Skeletal muscle tissue (tissue), 4 donors: ENCODE measurements around the gene STAG3. TPM values are rescaled to one million over a fixed set of nuclear protein-coding genes. Genes with fewer than 3 reads are reported as not detected.
"Not testable (repeated sequence)": the region's sequence is repeated elsewhere in the genome, so short reads cannot be mapped to it uniquely, and the experiment has no call there.

Source experiments
- H3K27ac ChIP-seq: one replicate; pipeline ENCODE4 v1.7.0; 2013; ENCODE audit warnings: mild to moderate bottlenecking, low read depth, low read length, inconsistent platforms
- H3K27me3 ChIP-seq, 3 donors: one replicate each; pipeline ENCODE4 v1.7.0; 2013; ENCODE audit warnings: low read length in 3 of 3; ENCODE audit not compliant: control insufficient read depth in 3 of 3, insufficient read depth in 3 of 3
- H3K36me3 ChIP-seq, 3 donors: one replicate each; pipeline ENCODE4 v1.7.0; 2013; ENCODE audit warnings: low read length in 3 of 3; ENCODE audit not compliant: control insufficient read depth in 3 of 3, insufficient read depth in 3 of 3
- H3K4me1 ChIP-seq, 3 donors: one replicate each; pipeline ENCODE4 v1.7.0; 2013; ENCODE audit warnings: low read length in 3 of 3, mild to moderate bottlenecking in 3 of 3; ENCODE audit not compliant: control insufficient read depth in 3 of 3, insufficient read depth in 3 of 3
- H3K4me3 ChIP-seq, 3 donors: one replicate each; pipeline ENCODE4 v1.7.0; 2013; ENCODE audit warnings: low read length in 3 of 3
- H3K9ac ChIP-seq, 3 donors: one replicate each; pipeline ENCODE4 v1.7.0; 2013; ENCODE audit warnings: low read length in 3 of 3, mild to moderate bottlenecking in 3 of 3, moderate library complexity in 2 of 3, low read depth in 1 of 3
- H3K9me3 ChIP-seq, 3 donors: one replicate each; pipeline ENCODE4 v1.7.0; 2013; ENCODE audit warnings: low read length in 3 of 3; ENCODE audit not compliant: control insufficient read depth in 3 of 3
- total RNA-seq: library from RNA; depleted of rRNA; stranded (reverse); fragments of >200 nt; gene quantifications from one replicate; pipeline ENCODE4 v1.2.3, GENCODE V29; 2014
- donor health status: Osteomylitis.

Gene STAG3
- total RNA-seq: 0.52 TPM

DNA sequence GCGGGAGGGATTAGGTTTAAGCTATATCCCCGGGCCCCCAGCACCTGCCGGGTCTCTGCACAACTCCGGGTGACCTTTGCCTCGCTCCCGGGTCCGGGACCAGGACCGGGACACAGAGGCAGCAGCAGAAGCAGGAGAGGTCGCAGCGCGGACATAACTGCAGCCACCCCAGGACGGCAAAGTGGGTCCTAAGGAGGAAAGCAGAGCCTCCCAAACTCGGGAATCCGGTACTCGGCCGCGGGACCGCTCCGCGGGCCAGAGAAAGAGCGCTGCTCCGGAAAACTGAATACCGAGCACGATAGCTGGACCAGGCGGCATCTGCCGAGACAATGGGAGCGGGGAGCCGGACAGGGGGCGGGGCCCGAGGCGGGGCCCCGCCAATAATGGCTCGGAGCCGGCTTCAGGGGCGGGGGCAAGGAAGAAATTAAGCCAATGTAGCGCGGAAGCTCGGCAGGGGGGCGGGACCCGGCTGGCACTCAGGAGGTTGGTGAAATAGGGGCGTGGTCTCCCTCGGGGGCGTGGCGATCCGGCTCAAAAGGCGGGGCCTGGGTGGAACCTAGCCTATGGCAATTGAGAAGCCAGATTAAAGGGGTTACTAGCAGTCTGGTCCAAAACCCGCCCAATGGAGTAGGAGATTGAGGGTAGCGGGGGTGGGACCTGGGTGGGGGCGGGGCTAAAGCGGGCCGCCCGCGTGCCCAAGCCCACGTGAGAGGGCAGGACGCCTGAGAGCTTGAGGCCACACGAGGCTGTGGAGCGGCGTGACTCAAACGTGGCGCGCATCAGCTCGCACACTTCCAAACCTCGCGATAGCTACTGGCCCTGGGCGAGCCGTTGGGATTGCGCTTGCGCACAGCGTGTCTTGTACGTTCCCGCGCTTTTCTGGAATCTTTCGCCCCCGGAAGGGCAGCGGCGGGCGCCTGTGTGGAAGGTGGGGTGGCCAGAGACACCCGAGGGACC lies at the start of gene STAG3, which contains the start of gene GPC2:
Gene STAG3, plus strand, starts transcription at position 874 of the 957 bp plus-strand sequence. CDS start 2,639 bp downstream, outside the sequence.
Gene GPC2, minus strand, starts transcription at position 337 of the 957 bp plus-strand sequence. Its CDS starts 182 bp downstream, at position 155.
- H3K27me3 ChIP-seq: peaks cover 0 to 44% (median 3%) of the 10 kb centered on the region in 3 donors
- no peaks in the 10 kb centered on the region for H3K9me3 ChIP-seq
- peak within 1 kb of the TSS in 2 of 3 donors; percentile 34 to 72 for H3K9ac ChIP-seq
- H3K4me1 ChIP-seq: peaks cover 5 to 9% (median 6%) of the 10 kb centered on the region in 3 donors
- no peaks in the 10 kb centered on the region for H3K36me3 ChIP-seq
- H3K4me3 ChIP-seq: peak within 1 kb of the TSS; percentile 39 to 68 (median 67)
- no peak within 1 kb of the TSS for H3K27ac ChIP-seq

GRCh38 chr7:100128637-100128963 lies 49.1 kb upstream of the STAG3 start:
- Histone ChIP-seq H3K9ac (peak overlapping the region in 2 of 3 donors; percentile 46 to 97), H3K4me1 (peaks cover 18 to 34% (median 19%) of the 10 kb centered on the region in 3 donors), H3K9me3 (no peaks in the 10 kb centered on the region), H3K27me3 (peaks cover 0 to 4% (median 0%) of the 10 kb centered on the region in 3 donors), H3K27ac (no peak overlapping the region), H3K4me3 (no peak overlapping the region), H3K36me3 (peaks cover 0 to 3% (median 0%) of the 10 kb centered on the region in 3 donors)

GRCh38 chr7:100130220-100130607 lies 47.5 kb upstream of the STAG3 start:
- H3K27me3 ChIP-seq, H3K9ac ChIP-seq, H3K27ac ChIP-seq, H3K36me3 ChIP-seq, H3K9me3 ChIP-seq, H3K4me3 ChIP-seq: not testable (repeated sequence)
- H3K4me1 ChIP-seq: peaks cover 18 to 27% (median 19%) of the 10 kb centered on the region in 3 donors

- Histone ChIP-seq H3K36me3 (no peaks in the 10 kb centered on the region), H3K4me1 (peaks cover 14 to 23% (median 16%) of the 10 kb centered on the region in 3 donors), H3K27ac (no peak overlapping the region), H3K9me3 (no peaks in the 10 kb centered on the region), H3K4me3 (peak overlapping the region in 1 of 3 donors; percentile 33), H3K9ac (peak overlapping the region in 1 of 3 donors; percentile 54), H3K27me3 (peaks cover 0 to 8% (median 0%) of the 10 kb centered on the region in 3 donors)
Measured at GRCh38 chr7:100130608-100131453, 46.9 kb upstream of the STAG3 start.

- H3K4me1 ChIP-seq: peaks cover 8 to 15% (median 10%) of the 10 kb centered on the region in 3 donors
- H3K36me3 ChIP-seq: no peaks in the 10 kb centered on the region
- no peak overlapping the region for H3K9ac ChIP-seq
- H3K27ac ChIP-seq: no peak overlapping the region
- H3K27me3 ChIP-seq: peaks cover 0 to 11% (median 0%) of the 10 kb centered on the region in 3 donors
- no peak overlapping the region for H3K4me3 ChIP-seq
- no peaks in the 10 kb centered on the region for H3K9me3 ChIP-seq
Measured at GRCh38 chr7:100132126-100132525, 45.6 kb upstream of the STAG3 start.

DNA sequence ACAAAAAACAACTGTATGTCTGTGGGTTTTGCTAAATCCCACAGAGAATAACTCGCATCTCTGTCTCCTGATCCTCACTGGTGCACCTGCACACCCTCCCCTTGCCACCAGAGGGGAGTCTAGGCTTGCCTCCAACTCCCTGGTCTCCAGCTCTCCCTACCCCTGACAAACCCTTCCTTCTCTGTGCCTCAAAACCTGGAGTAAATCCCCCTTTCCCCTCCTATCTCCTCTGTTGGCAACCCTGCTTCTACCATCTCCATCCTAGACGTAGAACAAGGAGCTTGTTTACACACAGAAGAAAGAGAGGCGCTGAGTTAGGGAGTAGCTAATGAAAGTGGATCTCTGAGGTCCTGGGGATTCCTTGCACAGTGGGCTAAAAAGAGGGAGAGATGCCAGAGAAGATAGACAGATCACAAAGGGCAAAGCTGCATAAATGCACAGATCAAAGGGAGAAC lies 45.0 kb upstream of the STAG3 start:
- peaks cover 0 to 15% (median 1%) of the 10 kb centered on the region in 3 donors for H3K27me3 ChIP-seq
- H3K27ac ChIP-seq: no peak overlapping the region
- no peaks in the 10 kb centered on the region for H3K36me3 ChIP-seq
- H3K4me1 ChIP-seq: peaks cover 7 to 9% (median 9%) of the 10 kb centered on the region in 3 donors
- no peaks in the 10 kb centered on the region for H3K9me3 ChIP-seq
- H3K4me3 ChIP-seq: no peak overlapping the region
- H3K9ac ChIP-seq: peak overlapping the region in 1 of 3 donors; percentile 40

GRCh38 chr7:100137851-100138760 lies 39.6 kb upstream of the STAG3 start:
- Histone ChIP-seq H3K4me1 (no peaks in the 10 kb centered on the region), H3K9ac (no peak overlapping the region), H3K36me3 (no peaks in the 10 kb centered on the region), H3K27me3 (peaks cover 9 to 31% (median 10%) of the 10 kb centered on the region in 3 donors), H3K27ac (no peak overlapping the region), H3K4me3 (no peak overlapping the region), H3K9me3 (no peaks in the 10 kb centered on the region)

DNA sequence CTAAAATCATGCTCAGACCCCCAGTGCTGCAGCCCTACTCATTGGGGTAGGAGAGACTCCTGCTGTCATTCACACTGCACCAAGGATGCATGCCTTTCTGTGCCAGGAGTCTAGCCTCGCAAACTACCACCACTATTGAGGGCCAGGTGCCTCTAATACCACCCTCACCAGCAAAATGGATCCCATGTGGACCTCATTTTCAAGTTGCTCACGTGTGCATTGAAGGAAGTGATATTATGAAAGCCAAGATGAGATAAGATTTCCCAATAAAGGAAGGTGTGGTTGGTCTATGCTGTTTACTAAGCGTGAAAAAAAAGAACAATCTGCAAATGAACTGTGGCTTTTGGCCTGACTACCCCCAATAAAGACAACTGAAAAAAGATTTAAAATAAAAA lies 36.2 kb upstream of the STAG3 start:
- no peak overlapping the region for H3K9ac ChIP-seq
- no peaks in the 10 kb centered on the region for H3K4me1 ChIP-seq
- H3K36me3 ChIP-seq: no peaks in the 10 kb centered on the region
- H3K27me3 ChIP-seq: peaks cover 9 to 24% (median 10%) of the 10 kb centered on the region in 3 donors
- no peaks in the 10 kb centered on the region for H3K9me3 ChIP-seq
- H3K27ac ChIP-seq: no peak overlapping the region
- H3K4me3 ChIP-seq: no peak overlapping the region

GRCh38 chr7:100142461-100142860 lies 35.3 kb upstream of the STAG3 start:
- H3K4me1 ChIP-seq: no peaks in the 10 kb centered on the region
- no peak overlapping the region for H3K27ac ChIP-seq
- H3K9ac ChIP-seq: no peak overlapping the region
- no peaks in the 10 kb centered on the region for H3K36me3 ChIP-seq
- peaks cover 9 to 23% (median 10%) of the 10 kb centered on the region in 3 donors for H3K27me3 ChIP-seq
- no peak overlapping the region for H3K4me3 ChIP-seq
- no peaks in the 10 kb centered on the region for H3K9me3 ChIP-seq
